ENCODE measurements around the gene MACROH2A1.

Gene MACROH2A1

DNA sequence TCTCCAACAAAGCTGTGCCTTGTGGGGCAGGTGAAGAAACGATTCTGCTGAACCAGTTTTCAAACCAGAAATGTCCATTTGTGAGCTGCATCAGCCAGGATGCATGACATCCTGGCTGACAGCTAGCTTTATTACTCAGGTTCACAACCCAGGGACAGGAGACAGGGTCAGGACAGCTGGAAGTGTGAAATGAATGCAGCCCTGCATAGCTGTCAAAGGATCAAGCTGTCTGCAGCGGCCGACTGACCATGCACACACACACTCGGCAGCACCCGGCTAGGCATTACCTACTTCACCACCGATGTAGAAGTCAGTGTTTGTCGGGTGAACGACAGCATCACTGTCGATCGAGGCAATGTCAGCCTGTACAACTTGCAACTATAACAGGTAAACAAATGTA lies 48.5 kb downstream of the MACROH2A1 start:
- DNase-seq = no peak

DNA sequence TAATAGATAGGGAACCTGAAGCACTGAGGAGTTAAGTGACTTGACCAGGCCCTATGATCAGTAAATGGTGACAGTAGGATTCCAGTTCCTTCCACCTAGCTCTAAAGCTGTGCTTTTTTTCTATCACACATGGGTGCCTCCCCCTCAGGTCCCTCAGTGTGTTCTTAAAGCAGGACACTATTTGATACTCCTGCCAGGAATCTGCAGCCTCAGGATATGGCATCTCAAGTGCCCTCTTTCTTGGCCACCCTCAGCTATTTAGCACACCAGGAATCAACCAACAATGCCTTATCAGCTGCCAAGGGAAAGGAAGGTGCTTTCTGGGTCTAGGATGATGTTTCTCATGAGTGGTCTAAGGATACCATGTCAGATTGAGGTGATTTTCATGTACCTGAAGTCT lies 49.1 kb downstream of the MACROH2A1 start:
- DNase-seq = no peak

DNA sequence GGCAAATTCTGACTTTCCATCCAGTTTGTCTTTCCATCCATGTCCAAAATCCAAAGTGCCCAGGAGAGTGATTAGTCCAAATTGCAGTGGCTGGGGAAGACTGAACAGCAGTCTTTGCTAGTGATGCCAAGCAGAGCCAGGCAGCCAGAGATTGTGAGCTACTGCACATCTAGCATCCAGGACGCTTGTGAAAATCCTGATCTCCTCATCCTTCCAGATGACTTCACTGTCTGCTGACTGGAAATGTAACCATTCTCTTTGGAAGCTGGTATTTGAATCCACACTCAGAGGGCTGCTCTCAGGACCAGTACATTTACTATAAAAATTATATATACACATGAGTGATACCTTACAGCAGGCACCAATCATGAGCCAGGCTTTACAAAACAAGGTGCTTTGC lies 49.6 kb downstream of the MACROH2A1 start:
- no peak for DNase-seq

DNA sequence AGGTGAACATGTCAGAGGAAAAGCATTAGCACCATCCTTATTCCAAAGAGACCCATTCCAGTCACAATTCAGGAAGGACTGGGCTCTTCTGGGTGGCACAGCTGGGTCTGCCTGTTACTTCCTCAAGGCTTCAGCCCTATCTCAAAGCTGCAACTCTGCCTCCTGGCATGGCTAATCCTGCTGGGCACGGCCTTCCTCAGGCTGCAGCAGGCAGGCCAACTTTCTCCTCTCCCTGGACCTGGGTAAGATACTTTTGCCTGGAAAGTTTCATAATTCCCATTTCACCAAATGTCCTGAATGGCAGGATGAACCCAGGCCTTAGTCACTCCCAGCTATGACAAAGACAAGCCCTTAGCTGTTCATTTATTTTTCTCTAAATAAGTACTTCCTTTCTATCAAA lies 50.1 kb downstream of the MACROH2A1 start:
- no peak for DNase-seq

DNA sequence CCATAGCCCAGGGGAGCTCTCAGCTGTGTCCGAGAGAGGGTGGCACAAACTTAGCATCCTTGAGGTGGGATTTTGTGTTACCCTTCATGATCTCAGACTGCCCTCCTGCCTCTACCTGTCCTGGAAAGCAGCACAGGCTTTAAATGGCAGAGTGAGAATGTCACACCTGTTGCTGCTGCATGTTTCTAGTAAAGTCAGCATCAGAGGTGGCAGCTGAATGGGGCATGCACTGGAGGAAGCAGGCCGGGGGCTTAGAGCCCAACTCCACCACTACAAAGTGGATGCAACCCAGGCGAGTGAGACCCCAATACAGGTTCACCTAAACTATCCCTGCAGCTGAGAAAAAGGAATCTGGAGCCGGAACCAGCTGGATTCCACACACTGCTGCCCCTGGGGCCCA lies 51.6 kb downstream of the MACROH2A1 start:
- DNase-seq = no peak

DNA sequence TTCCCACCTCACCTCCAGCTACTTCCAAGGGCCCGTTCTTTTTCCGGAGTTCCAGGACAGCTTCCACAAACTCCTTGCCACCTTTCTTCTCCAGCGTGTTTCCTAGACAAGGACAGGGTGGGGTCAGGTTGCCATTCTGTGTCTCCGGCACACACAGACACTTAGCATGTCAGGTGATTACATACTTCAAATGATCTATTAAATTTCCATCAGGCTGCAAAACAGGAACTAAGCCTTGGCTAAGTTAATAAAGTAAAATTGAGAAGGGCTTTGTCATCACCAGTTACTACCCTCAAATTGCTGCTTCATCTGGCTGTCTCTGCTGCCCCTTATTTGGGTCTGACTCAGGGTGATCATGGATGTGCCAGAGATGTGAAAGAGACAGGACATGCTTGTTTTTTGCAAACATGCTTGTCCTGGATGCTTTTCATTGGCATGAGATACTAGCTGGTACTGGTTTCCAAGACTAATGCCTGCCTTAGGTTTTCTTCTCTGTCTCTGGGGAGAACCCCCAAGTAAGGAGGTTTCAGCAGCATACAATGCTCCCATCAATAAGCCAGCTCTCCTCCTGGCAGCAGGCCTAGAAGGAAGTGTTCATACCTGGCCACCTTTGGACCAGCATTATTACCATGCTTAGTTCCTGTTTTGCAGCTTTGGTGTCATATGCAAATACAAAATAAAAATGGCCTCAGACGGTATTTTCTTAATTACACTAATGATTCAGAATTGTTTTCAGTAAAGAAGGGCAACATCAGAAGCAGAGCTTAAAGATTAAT lies 52.9 kb downstream of the MACROH2A1 start:
- no peak for DNase-seq

DNA sequence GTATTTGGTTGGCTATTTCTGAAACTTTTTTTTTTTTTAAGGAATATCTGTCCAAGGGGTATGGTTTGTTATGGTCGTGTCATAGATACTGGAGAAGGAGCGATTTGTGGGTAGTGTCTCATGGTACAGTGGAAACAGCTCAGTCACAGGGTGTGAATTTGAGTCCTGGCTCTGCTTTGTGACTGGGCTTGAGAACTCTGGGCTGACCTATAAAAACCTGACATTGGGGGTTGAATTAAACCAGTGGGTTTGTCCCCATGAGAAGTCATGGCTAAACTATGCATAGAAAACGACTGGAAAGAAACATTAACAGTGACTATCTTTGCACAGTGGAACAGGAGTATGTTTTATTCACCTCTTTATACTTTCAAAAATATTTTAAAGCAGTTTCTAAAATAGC lies 54.7 kb downstream of the MACROH2A1 start:
- DNase-seq = no peak

DNA sequence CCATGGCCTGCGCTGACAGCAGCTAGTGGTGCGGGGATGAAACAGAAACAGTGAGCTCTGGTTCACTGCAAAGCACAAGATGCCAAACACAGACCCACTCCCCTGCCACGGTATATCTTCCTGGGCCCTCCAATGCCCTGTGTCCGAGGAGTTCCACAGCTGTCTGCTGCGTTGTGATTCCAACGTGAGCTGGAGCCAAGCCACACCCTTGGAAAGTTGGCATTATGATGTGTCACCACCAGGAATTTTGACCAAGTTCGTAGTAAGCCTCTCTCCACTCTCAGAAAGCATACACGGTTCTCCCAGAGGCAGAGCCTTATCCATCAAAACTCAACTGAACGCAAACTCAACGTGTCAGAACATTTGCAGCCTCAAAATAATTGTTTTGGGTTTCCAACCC lies 55.6 kb downstream of the MACROH2A1 start:
- DNase-seq = no peak

DNA sequence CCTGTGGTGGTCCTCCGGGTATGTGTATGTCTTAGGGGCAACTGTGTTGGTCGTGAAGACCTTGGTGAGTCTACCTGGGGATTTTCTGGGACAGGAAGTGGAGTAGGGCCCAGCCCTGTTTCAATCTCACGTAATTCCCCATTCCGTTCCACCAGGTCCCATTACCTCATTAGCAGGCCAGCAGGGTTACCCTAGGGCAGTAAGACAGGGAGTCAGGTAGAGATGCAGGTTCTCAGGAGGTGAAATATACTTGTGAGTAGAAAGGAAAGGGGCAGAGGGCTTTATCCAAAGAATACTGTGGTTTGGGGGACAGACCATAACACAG lies 56.5 kb downstream of the MACROH2A1 start:
- no peak for DNase-seq

DNA sequence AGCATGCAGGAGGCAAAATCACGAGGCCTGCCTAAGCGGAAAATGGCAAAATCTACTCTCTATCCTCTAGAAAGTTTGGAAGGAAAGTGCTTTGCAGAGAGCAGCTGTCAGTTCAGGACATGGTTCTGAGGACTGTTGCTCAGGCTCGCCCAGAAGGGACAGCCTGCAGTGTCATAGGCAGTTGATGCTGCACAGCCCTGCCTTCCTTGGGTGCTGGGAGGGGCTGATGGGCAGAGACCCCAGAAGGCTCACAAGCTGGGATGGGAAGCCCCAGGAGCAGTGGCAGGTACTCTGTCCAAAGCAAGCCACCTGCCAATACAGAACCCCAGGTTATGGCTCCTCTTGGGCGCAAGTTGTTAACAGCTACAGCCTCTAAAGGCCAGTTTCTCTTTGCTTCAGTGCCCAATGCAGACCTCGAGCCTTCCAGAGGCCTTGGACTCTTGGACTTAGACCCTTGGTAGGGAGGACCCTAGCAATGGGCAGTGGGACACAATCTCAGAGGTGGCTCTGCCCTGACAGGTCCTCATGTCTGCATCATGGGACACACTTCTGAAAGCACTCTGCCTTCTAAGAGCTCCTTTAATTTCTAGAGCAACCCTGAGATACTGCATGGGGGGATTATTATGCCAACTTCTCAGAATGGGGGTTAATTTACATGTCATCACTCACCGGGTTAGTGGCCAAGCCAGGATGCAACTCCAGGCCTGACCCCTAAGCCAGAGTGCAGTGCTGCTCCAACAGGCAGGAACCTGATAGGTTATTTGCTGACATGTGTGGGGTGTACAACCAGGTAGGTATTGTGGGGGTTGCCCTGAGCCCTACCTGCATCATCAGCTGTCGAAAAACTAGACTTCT lies 57.1 kb downstream of the MACROH2A1 start:
- DNase-seq = no peak

DNA sequence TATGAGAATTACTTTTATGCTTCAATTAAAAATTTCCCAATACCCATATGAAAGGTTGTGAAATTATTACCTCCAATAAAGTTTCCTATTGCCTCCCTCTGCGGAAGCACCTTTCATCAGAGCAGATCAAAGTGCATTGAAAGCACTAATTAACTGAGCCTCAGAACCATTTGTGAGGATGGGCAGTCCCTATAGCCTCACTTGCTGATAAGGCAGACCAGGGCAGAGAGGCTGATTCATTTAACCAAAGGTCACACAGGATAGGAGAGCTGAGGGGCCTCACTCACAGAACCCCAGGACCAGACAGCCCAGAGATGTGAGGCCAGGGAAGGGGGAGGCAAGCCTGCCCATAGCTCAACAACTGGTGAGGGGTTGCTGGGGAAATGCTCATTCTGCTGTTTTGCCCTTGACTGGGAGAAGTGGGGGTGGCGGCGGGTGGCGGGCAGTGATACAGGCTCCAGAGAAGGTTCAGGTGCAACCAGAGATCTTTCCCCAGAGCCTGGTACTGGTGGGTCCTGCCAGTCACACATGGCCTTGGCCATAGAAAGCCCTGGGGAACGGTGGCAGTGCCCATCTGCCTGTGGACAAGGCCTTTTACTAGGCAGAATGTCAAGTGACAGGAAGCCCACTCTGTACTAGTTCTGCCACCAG lies 57.9 kb downstream of the MACROH2A1 start:
- DNase-seq = no peak

DNA sequence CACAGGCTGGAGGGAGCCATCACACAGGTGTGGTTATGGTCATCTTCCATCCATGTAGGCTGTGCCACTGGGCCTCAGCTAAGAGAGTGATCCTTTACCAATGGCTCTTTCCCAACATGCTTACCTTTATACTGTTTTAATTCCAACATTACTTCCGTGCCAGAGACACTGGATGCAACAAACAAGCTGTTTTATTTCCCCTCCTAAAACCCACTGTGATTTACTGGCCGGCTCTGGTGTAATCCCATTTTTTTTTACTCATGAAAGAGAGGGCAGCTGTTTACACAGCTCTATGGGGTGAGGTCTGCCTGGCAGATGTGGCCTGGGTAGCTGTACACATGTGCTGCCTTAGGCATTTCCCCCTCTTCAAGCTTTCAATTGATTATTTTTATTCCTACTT lies 58.5 kb downstream of the MACROH2A1 start:
- no peak for DNase-seq

DNA sequence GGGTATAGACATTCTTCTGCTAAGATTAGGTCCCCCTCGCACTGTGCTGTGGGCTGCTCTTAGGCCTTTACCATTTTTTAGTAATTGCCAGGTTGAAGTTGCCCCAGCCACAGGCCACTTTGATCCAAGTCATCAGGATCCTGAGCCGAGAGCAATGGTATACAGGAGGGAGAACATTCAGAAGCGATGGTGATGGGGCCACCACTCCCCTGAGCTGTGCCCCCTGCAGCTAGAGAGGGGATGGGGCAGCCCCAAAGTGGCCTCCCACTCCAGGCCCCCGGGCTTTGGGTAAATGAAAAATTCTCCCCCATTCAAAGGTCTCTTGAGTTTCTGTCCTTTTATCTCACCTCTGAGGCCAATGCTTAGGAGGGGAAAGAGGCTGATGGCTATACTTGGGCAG lies 59.4 kb downstream of the MACROH2A1 start:
- DNase-seq = no peak

DNA sequence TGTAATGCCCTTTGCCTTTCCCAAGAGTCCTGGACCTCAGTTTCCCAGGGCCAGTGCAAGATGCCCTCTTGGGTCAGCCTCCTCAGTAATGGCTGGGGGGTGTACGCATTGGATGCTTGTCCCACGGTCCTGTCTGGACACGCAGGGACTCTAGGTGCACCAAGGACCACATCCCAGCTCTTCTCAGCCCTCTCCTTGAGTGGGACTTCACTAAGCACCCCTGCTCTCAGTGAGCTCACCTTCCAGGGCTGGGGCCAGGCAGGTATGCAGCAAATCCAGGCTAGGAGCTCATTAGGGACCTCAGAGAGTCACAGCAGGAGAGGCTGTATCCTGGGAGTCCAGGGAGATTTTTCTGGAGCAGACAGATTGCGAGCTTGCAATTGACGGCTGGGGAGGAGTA lies 59.8 kb downstream of the MACROH2A1 start:
- DNase-seq = no peak

DNA sequence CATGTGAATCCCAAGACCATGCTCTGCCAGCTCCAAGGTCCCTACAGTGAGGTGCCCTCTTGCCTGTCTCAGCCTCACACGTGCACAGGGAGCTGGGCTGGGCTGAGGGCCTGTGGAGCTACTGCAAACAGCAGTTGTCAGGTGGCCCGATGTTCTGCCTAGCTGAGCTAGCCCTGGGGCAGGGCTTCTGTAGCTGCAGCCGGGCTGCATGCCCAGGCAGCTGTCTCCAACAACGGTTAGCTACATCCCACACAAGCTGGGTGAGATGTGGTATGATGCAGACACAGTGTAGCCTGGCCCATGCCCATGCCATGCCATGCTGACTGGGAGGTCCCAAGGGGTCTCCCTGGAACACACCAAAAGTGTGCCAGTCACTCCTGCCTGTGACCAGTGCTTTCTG lies 62.0 kb downstream of the MACROH2A1 start:
- DNase-seq = no peak

DNA sequence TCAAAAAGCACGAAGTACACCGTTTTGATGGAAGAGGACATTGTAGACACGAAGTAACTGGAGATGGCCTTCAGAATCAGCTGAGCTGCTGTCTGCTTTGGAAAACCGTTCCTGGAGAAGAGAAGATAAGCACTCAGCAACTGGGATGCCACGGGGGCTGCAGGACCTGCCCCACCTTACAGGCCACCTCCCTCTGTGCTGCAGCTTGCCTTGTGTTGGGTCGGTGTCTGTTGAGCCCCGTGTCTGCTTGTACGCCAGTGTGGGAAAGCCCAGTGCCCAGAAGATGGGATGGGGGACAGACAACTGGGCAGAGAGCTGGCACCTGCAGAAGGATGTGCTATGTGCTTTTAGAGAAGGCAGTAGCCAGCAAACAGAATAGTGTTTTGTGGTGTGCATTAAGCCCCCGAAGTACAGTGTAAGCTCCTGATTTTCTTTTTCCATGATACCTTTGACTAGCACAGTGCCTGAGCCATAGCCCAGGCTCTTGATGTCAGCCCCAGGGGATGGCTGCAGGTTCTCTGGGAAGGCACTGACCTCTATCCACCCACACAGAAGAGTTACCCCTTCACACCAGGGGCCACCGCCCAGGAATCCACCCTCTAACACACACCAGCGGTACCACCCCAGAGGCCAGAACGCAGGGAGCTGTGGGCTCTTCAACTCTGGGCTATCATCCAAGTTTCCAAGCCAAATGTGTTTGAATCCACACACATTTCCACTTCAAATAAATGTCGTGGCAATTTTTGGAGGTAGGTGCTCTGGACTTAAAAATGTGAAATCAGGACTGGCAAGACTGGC lies 63.8 kb downstream of the MACROH2A1 start:
- DNase-seq = no peak

DNA sequence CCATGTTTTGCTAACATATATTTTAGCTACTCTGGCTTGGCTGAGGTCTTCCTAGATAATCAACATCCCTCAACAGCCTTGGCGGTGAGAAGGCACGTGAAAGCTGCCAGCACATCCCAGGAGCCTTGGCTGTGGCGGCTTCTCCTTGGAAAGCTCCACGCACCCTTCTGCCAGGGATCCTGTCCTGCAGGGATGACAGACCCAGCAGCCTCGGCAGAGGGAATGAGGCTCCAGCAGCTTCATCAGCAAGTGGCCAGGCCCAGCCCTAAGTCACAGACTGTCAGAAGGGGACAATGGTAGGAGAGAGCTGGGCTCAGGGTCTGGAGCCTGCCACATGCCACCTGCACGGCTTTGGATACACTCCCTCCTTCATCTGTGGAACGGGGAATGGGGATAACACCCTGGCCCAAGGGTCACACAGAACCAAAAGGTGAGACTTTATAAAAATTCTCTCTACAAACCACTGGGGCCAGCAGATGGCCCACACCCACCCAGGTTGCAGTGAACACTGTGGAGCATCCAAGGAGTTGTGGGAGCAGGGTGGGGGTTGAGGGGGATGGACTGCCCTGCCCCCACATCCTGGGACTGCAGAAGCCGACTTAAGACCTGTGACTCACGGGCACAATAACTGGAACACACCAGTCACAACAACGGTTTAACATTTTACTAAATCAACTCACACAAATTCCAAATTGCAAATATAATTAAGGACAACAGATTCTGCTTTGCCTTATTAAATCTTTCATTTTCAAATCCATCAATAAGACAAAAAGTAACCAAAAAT lies 65.1 kb downstream of the MACROH2A1 start:
- no peak for DNase-seq

DNA sequence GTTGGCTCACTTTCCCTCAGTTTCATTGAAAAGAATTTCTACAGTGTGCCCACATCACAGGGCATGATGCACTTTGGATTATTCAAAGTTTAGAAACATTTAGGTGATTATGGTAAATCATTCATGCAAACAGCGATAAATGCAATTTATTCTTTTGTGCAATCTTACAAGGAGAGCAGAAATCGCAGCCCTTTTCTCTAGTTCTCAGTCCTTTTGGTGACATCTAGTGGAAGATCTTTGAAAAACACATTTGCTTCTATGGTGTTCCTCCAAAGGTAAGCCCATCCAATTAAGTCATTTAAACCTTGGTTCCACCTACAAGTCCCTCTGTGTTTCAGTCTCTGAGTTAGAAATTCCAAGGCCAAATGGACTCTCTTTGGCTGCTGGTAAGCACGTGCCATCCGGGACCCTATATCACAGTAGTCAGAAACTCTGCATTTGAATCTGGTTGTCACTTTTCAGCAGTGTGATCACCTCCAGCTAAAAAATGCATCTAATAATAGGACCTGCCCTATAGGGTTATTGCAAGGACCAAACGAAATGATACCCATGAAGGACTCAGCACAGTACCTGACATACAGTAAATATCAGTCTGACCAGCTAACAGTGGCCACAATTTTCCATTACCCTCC lies 66.4 kb downstream of the MACROH2A1 start:
- peak; percentile 5 for DNase-seq

DNA sequence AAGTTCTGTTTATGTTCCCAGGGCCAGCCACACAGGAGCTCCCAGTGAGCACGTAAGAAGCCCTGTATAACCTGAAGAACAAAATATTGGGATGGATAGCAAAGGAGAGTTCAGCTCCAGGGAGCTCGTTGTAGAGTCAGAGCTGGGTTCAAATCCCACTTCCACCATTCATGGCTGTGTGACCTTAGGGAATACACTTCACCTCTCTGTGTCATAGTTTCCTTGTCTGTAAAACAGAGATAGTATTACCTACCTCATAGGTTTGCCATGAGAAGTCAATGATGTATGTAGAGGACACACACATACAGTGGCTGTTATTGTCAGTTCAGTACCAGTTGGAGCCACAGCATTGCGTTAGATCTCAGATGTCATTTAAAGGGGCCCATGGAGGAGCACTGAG lies 67.4 kb downstream of the MACROH2A1 start:
- DNase-seq = no peak

DNA sequence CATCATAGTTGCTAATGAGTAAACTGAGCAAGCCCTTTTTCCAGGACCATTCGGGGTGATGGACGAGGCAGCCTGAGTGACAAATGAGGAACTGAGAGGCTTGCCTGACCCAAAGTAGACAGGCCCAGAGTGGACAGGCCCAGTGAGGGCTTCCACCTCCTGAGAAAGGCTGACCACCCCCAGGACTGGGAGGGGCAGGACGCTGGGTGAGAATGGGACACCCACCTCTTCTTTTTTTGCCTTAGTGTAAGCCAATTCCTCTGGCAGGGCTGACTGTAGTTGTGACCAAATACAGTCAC lies 68.3 kb downstream of the MACROH2A1 start:
- no peak for DNase-seq

DNA sequence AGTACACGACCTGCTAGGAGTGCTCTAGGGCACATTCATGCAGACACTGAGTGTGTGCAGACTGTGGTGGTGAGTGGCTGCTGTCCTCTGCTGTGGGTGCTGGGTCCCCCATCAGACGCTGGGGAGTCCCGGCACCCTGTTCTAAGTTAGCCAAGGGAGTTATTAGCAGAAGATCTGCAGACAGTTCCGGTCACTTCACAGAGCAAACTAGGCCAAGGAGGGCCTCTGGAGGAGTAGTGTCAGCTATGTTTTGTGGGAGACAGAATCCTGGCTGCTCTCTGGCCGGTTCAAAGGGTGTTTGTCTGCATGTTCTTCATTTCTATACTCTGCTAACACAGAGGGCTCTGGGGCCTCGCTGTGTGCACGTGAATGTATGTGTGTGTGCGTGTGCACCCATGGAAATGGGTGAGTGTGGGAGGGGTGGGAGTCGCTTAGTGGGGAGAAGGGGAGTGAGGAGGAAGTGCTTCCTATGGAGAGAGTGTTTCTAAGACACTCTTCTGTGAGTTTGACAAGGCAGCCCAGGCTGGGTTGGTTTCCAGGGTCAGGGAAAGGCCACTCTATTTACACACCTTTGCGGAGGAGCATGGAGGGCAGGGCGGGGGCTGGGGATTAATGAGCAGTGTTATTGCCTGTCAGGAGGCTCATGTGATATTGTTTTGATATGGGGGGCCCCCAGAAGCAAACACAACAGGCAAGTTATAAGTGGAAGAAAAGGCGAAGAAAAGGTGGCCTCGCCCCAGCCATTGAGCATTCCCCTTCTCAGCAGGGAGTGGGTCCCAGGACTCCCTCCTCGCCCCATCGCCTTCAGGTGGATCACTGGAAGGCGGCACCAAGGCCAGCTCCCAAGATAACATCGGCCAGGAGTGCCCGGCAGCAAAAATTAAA lies 68.9 kb downstream of the MACROH2A1 start:
- no peak for DNase-seq
